Right atrium auricular region (tissue), 2 donors: ENCODE data around the gene PGAP3. TPM values are rescaled to one million over a fixed set of nuclear protein-coding genes. Genes with fewer than 3 reads are reported as not detected.

Experiments
- DNase-seq: peaks from one replicate; pipeline ENCODE4 v3.0.0-alpha.2; 2019; ENCODE audit warnings: low spot score
- H3K27ac ChIP-seq, 2 donors: fragments of 200-600 bp; sonication (generic); 1 replicate in 1 of 2; 2 replicates in 1 of 2; pipeline ENCODE4 v1.5.1; 2016 to 2019
- H3K27me3 ChIP-seq, 2 donors: fragments of 200-600 bp; sonication (generic); one replicate each; pipeline versions ENCODE4 v1.5.1 to v1.6.0; 2017 to 2019
- H3K36me3 ChIP-seq: fragments of 200-600 bp; sonication (generic); one replicate; pipeline ENCODE4 v1.5.1; 2016
- H3K4me1 ChIP-seq, 2 donors: fragments of 200-600 bp; sonication (generic); one replicate each; pipeline versions ENCODE4 v1.5.1 to v1.6.0; 2017 to 2019
- H3K4me3 ChIP-seq, 2 donors: fragments of 200-600 bp; sonication (generic); 1 replicate in 1 of 2; 2 replicates in 1 of 2; pipeline ENCODE4 v1.5.1; 2017 to 2019; ENCODE audit warnings: mild to moderate bottlenecking in 1 of 2, moderate library complexity in 1 of 2
- H3K9me3 ChIP-seq, 2 donors: fragments of 200-600 bp; sonication (generic); one replicate each; pipeline ENCODE4 v1.5.1; 2019
- CTCF ChIP-seq, 2 donors: fragments of 200-600 bp; sonication (generic); IDR thresholded peaks; one replicate each; pipeline ENCODE4 v1.5.1; 2019; ENCODE audit warnings: antibody characterized with exemption in 2 of 2
- total RNA-seq, 2 donors: library from RNA; depleted of rRNA; stranded (reverse); fragments of >200 nt; gene quantifications; one replicate each; pipeline ENCODE4 v1.1.0, GENCODE V29; 2016

Gene PGAP3
- total RNA-seq, 2 donors from 2014 or later = 14.0 to 21.6 TPM

DNA sequence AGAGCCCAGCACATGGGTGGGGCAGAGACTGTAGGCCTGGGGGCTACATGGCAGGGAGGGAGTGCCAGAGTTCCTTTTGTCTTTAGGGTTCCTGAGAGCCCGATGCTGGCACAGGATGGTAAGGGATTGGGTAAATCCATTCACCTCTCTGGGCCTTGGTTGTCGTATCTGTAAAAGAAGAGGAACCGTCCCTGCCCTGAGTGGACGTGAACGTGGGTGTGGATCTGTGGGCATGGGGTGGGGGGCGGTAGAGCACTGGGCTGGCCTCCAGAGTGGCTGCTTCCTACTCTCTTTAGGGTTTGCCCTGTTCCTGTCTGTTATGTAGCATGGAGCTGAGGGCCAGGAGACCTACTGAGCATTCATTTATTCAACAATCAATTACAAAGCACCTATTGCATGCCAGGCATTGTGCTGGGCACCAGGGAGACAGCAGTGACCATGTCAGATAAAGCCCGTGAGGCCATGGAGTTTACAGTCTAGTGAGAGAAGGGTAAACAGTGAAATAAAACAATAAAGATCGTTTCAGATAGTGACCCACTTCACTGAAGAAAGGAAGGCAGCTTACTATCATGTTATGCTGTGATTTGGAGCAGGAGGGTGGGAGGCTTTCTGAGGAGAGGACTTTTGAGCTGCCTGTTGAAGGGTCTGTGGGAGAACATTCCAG is 35.8 kb downstream of the PGAP3 start:
- H3K27me3 ChIP-seq = no peaks in the 10 kb centered on the region
- no peak for TF ChIP-seq CTCF (IDR thresholded peaks at IDR 0.05)
- peaks cover 0 to 40% of the 10 kb centered on the region in 2 donors for H3K4me1 ChIP-seq
- H3K36me3 ChIP-seq = no peaks in the 10 kb centered on the region
- no peaks in the 10 kb centered on the region for H3K9me3 ChIP-seq
- no peak overlapping the region for H3K4me3 ChIP-seq
- DNase-seq = no peak
- H3K27ac ChIP-seq = no peak overlapping the region

DNA sequence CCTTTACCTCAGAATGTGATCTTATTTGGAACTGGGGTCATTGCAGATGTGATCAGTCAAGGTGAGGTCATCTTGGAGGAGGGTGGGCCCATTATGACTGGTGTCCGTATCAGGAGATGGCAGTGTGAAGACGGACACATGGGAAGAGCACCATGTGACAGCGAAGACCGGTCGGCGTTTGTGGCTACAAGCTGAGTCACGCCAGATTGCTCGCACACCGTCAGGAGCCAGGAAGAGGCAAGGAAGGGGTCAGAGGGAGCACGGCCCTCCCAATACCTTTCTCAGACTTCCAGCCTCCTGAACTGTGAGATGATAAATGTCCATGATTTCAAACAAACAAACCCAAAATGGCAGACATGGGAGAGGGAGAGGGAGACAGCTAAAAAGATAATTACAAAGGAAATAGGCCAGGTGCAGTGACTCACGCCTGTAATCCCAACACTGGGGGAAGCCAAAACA is 37.7 kb downstream of the PGAP3 start:
- Histone ChIP-seq H3K4me1 (peaks cover 0 to 40% of the 10 kb centered on the region in 2 donors), H3K9me3 (no peaks in the 10 kb centered on the region), H3K27ac (no peak overlapping the region), H3K27me3 (no peaks in the 10 kb centered on the region), H3K36me3 (no peaks in the 10 kb centered on the region), H3K4me3 (no peak overlapping the region)
- DNase-seq = no peak
- TF ChIP-seq CTCF (IDR thresholded peaks at IDR 0.05) = no peak

- no peak for DNase-seq
- Histone ChIP-seq H3K27me3 (no peaks in the 10 kb centered on the region), H3K4me3 (no peak overlapping the region), H3K27ac (no peak overlapping the region), H3K9me3 (no peaks in the 10 kb centered on the region), H3K36me3 (no peaks in the 10 kb centered on the region), H3K4me1 (peaks cover 0 to 36% of the 10 kb centered on the region in 2 donors)
- TF ChIP-seq CTCF (IDR thresholded peaks at IDR 0.05) = no peak
These were observed 39.1 kb downstream of the PGAP3 start for GRCh38 chr17:39648616-39649366.

DNA sequence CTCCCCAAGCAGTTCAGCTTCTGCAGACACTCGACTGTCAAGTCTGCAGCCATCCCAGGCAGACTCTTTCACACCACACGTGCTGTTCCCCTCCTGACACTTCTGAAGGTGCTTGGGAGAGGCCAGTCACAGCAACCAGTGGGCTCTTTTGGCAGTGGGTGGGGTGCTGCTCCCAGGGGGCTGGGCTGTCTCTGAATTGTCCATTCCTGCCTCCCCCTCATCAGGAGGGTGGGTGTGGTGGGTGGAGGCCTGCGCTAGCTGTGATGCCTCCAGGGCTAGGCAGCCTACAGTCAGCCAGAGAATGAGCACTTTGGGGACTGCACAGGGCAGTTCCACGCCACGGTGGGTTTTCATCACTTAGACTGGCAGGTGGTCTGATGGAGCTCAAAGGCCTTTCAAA is 40.6 kb downstream of the PGAP3 start:
- Histone ChIP-seq H3K36me3 (no peaks in the 10 kb centered on the region), H3K27ac (no peak overlapping the region), H3K4me1 (peaks cover 0 to 37% of the 10 kb centered on the region in 2 donors), H3K9me3 (no peaks in the 10 kb centered on the region), H3K4me3 (no peak overlapping the region), H3K27me3 (no peaks in the 10 kb centered on the region)
- DNase-seq = no peak
- no peak for TF ChIP-seq CTCF (IDR thresholded peaks at IDR 0.05)

DNA sequence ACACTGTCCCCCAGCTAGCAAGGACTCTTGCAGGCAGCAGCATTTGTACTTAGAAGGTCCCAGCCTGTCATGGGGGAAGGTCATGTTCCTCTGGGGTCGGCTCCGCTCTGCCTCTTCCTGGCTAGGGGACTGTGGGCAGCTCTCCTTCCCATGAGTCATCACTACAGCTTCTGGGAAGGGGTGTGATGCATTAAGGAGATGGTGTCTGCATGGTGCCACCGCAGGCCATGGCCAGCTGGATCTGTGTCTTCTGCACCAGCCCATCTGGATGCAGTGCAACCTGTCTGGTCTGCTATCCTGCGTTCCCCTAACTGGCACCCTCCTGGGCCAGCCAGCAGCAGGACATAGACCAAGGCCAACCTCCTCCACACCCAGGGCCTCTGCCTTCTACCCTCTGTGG is 44.6 kb downstream of the PGAP3 start:
- no peaks in the 10 kb centered on the region for H3K9me3 ChIP-seq
- DNase-seq = no peak
- H3K4me1 ChIP-seq = peaks cover 0 to 64% of the 10 kb centered on the region in 2 donors
- no peak overlapping the region for H3K4me3 ChIP-seq
- TF ChIP-seq CTCF (IDR thresholded peaks at IDR 0.05) = no peak
- H3K27ac ChIP-seq = no peak overlapping the region
- no peaks in the 10 kb centered on the region for H3K27me3 ChIP-seq
- no peaks in the 10 kb centered on the region for H3K36me3 ChIP-seq
